MCF 10A (cell line): ENCODE data around the gene ZNF823. TPM values are rescaled to one million over a fixed set of nuclear protein-coding genes. Genes with fewer than 3 reads are reported as not detected.

Experiments used
- BruUV-seq: library from RNA; stranded (reverse); fragments of 400-500 nt; replicated peaks from 2 replicates; lab custom pipeline; 2021; lab: Mats Ljungman, UMichigan
- CTCF ChIA-PET: fragments of 300-600 bp; sonication (Branson Sonifier 250); formaldehyde crosslinking; extraction: SDS; loops from one replicate; lab custom pipeline; 2021; ENCODE audit warnings: antibody characterized with exemption, inconsistent platforms; lab: Yijun Ruan, JAX
- POLR2A ChIA-PET: fragments of 300-600, 350-650 bp; sonication (Branson Sonifier 250); formaldehyde crosslinking; extraction: SDS; loops from one replicate; lab custom pipeline; 2020; ENCODE audit warnings: antibody characterized with exemption, inconsistent platforms; lab: Yijun Ruan, JAX
- DNase-seq: peaks from one replicate; pipeline ENCODE4 v3.0.0-alpha.2; 2018; ENCODE audit not compliant: unreplicated experiment
- H3K27ac Mint-ChIP-seq: one replicate; pipeline ENCODE4 v1.8.0; 2022; ENCODE audit warnings: mild to moderate bottlenecking, low read depth, mixed read lengths; ENCODE audit not compliant: unreplicated experiment
- H3K27me3 Mint-ChIP-seq: one replicate; pipeline ENCODE4 v1.8.0; 2022; ENCODE audit warnings: mixed read lengths; ENCODE audit not compliant: insufficient read depth, unreplicated experiment
- H3K36me3 Mint-ChIP-seq: one replicate; pipeline ENCODE4 v1.8.0; 2022; ENCODE audit warnings: mild to moderate bottlenecking, moderate library complexity, mixed read lengths; ENCODE audit not compliant: insufficient read depth, unreplicated experiment
- H3K4me1 Mint-ChIP-seq: one replicate; pipeline ENCODE4 v1.8.0; 2022; ENCODE audit warnings: mixed read lengths; ENCODE audit not compliant: insufficient read depth, unreplicated experiment
- H3K4me3 Mint-ChIP-seq: one replicate; pipeline ENCODE4 v1.8.0; 2022; ENCODE audit warnings: mild to moderate bottlenecking, moderate library complexity, mixed read lengths; ENCODE audit not compliant: unreplicated experiment
- H3K9me3 Mint-ChIP-seq: one replicate; pipeline ENCODE4 v1.8.0; 2022; ENCODE audit warnings: mixed read lengths; ENCODE audit not compliant: unreplicated experiment
- CTCF ChIP-seq: fragments of 200-600 bp; IDR thresholded peaks from one replicate; pipeline ENCODE4 v1.8.0; 2022; ENCODE audit warnings: antibody characterized with exemption, mild to moderate bottlenecking; ENCODE audit not compliant: unreplicated experiment
- intact Hi-C: fragments of 100-400 bp; cut with micrococcal nuclease; formaldehyde crosslinking; loops from 2 replicates; pipeline ENCODE4 v1.14.1; 2022
- total RNA-seq: library from RNA; stranded (reverse); gene quantifications from 2 replicates; pipeline ENCODE4 v1.2.3, GENCODE V29; 2022

Gene ZNF823
- total RNA-seq, 1 experiment from 2014 or later = 0.54 TPM

- no peaks in the 10 kb centered on the region for H3K36me3 Mint-ChIP-seq
Observed at GRCh38 chr19:11692127-11692790, 46.5 kb downstream of the ZNF823 start.

GRCh38 chr19:11685676-11686650, 52.8 kb downstream of the ZNF823 start:
- Mint-ChIP-seq H3K4me1 (no peaks in the 10 kb centered on the region), H3K27ac (no peak overlapping the region), H3K27me3 (no peaks in the 10 kb centered on the region), H3K36me3 (no peaks in the 10 kb centered on the region), H3K9me3 (peaks cover 14% of the 10 kb centered on the region), H3K4me3 (no peak overlapping the region)
- intact Hi-C loops = no loop called here
- no peak for TF ChIP-seq CTCF
- ChIA-PET POLR2A (no interaction called here), CTCF (no interaction called here)
- BruUV-seq = no TSS peak
- no peak for DNase-seq

More at GRCh38 chr19:11692127-11692790, 46.5 kb downstream of the ZNF823 start:
- Mint-ChIP-seq H3K4me1 (no peaks in the 10 kb centered on the region), H3K9me3 (peaks cover 7% of the 10 kb centered on the region), H3K27me3 (no peaks in the 10 kb centered on the region), H3K27ac (no peak overlapping the region), H3K4me3 (no peak overlapping the region)
- TF ChIP-seq CTCF = no peak
- ChIA-PET CTCF (interaction anchor here (1.9 kb wide), 1 partner anchor 10 kb away, joined by 6 read pairs; no protein-coding TSS in a partner anchor), POLR2A (no interaction called here)
- intact Hi-C loops = no loop called here
- DNase-seq = no peak
- BruUV-seq = no TSS peak

DNA sequence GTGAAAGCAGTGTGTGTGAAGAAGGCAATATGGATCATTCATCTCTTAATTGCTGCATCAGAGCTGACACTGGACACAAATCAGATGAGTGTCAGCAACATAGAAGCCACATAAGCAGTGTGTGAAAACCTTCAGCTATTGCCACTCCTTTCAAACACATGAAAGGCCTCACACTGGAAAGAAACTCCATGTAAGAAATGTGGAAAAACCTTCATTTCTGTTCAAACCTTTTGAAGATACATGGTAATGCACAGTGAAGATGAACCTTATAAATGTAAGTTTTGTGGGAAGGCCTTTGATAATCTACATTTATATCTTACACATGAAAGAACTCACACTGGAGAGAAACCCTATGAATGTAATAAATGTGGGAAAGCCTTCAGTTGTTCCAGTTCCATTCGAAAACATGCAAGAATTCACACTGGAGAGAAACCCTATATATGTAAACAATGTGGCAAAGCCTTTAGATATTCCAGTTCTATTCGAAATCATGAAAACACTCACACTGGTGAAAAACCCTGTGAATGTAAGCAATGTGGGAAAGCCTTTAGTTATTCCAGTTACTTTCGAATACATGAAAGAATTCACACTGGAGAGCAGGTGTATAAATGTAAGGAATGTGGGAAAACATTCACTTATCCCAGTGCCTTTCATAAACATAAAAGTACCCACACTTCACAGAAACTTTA, 53.6 kb downstream of the ZNF823 start:
- no peak overlapping the region for H3K4me3 Mint-ChIP-seq
- ChIA-PET CTCF (no interaction called here), POLR2A (no interaction called here)
- TF ChIP-seq CTCF = no peak
- no peaks in the 10 kb centered on the region for H3K4me1 Mint-ChIP-seq
- no peaks in the 10 kb centered on the region for H3K27me3 Mint-ChIP-seq
- no TSS peak for BruUV-seq
- no peaks in the 10 kb centered on the region for H3K36me3 Mint-ChIP-seq
- peaks cover 18% of the 10 kb centered on the region for H3K9me3 Mint-ChIP-seq
- no peak for DNase-seq
- H3K27ac Mint-ChIP-seq = no peak overlapping the region
- intact Hi-C loops = no loop called here
